Astrocyte of the spinal cord (primary cell): ENCODE measurements around the gene BRME1.
A peak's percentile ranks its signal among the peaks of the same experiment; 100 is the strongest.

Experiments
- DNase-seq: peaks from one replicate; pipeline ENCODE4 v3.0.0; 2011; ENCODE audit warnings: low read depth, low spot score
- H3K4me3 ChIP-seq: 2 replicates; pipeline ENCODE4 v1.5.1; 2011; ENCODE audit warnings: low read depth, mild to moderate bottlenecking, low read length, moderate library complexity
- in situ Hi-C: cut with HindIII; loops from 2 replicates; pipeline ENCODE4 v1.10.0; 2017; ENCODE audit warnings: low sequenced_read_pairs
- TF ChIP-seq, protein P1 (sequence below): IDR thresholded peaks from 2 replicates; pipeline ENCODE4 v1.5.1; 2012; ENCODE audit warnings: low read depth, mild to moderate bottlenecking, low read length, inconsistent platforms

BRME1 gene

DNA sequence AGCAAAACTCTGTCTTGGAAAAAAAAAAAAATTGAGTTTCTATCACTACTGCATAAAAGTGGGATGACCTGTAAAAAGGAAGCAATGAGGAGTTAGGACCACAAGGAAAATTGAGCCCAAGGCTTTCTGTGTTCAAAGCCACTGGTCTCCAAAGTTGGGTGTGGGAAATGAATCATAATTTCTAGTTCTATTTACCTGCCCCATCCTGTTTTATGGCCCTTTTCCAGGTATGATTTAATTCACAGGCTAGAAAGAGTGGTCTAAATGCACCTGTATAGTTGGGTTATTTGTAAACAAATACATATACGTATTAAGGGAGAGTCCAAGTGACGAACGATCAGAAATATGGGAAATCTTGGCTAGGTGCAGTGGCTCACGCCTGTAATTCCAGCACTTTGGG lies 40.5 kb upstream of the BRME1 start:
- TF ChIP-seq, protein P1, sequence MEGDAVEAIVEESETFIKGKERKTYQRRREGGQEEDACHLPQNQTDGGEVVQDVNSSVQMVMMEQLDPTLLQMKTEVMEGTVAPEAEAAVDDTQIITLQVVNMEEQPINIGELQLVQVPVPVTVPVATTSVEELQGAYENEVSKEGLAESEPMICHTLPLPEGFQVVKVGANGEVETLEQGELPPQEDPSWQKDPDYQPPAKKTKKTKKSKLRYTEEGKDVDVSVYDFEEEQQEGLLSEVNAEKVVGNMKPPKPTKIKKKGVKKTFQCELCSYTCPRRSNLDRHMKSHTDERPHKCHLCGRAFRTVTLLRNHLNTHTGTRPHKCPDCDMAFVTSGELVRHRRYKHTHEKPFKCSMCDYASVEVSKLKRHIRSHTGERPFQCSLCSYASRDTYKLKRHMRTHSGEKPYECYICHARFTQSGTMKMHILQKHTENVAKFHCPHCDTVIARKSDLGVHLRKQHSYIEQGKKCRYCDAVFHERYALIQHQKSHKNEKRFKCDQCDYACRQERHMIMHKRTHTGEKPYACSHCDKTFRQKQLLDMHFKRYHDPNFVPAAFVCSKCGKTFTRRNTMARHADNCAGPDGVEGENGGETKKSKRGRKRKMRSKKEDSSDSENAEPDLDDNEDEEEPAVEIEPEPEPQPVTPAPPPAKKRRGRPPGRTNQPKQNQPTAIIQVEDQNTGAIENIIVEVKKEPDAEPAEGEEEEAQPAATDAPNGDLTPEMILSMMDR, result no peak
- no peak for DNase-seq
- H3K4me3 ChIP-seq, result no peak overlapping the region
- in situ Hi-C loops, result no loop called here

DNA sequence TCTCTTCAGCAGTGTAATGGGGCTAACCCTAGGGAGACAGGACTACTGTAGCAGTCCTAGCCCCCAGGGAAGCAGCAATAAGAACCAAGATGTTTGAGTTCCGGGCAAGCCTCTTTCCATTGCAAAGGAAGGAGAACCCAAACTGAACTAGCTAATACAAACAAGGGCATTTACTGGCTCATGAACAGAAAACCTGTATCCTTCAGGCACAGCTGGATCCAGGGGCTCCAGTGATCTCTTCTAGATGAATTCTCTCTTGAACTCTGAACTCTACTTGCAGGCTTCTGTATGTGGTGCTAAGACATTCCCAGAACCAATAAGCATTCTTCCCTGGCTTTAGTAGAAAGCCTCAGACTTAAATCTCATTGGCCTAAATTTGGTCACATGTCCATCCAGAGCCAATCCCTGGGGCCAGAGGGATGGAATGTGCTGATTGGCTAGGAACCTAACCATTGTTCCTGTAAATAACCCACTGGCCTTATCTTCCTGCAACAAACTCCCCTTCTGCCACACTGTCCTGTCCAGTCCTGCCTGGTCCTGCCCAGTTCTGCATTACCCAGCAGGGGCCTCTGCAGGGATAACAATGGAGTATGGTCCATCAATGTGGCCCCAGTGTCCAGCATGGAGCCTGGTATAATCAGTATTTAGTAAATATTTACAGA lies 36.2 kb upstream of the BRME1 start:
- H3K4me3 ChIP-seq, result no peak overlapping the region
- DNase-seq, result no peak
- TF ChIP-seq, protein P1, result no peak
- in situ Hi-C loops, result no loop called here

DNA sequence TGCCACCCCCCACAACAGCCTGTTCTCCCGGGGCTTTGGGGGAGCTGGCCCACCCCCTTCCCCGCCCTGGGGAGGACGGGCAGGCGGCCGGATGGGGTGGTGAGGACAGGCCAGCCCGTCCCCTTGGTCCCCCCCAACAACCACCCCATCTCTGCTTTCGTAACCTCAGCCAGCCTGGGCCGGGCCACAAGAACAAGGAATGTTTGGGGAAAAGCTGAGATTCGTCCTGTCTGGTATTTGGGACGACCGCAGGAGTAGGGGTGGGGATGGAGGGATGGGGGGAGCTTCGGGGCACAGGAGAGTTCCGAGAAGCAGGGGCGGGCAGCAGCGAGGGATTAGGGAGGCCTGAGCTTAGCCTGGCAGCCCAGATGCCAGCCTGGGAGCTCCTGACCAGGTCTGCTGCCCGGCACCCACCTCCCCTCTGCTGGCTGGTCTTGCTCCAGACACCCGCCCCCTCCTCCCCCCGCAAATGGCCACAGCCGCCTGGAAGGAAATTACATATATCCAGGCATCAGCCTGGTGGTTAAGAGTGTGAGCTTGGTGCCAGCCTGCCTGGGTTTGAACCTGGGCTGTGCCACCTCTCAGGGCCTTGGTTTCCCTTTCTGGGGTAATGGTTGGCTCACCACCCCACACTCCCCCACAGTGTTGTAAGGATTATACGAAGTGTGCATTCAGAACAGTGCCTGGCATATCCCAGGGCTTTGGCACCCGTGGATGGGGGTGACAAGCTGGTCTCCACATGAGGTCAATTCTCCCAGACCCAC lies 32.6 kb upstream of the BRME1 start, which contains the start of gene PODNL1:
PODNL1 (minus strand) TSS at position 117 of the 764 bp plus-strand sequence. CDS start 236 bp downstream, outside the sequence.
- TF ChIP-seq, protein P1, result no peak
- DNase-seq, result peak; percentile 70
- in situ Hi-C loops, result no loop called here
- peak within 1 kb of the TSS; percentile 45 for H3K4me3 ChIP-seq

DNA sequence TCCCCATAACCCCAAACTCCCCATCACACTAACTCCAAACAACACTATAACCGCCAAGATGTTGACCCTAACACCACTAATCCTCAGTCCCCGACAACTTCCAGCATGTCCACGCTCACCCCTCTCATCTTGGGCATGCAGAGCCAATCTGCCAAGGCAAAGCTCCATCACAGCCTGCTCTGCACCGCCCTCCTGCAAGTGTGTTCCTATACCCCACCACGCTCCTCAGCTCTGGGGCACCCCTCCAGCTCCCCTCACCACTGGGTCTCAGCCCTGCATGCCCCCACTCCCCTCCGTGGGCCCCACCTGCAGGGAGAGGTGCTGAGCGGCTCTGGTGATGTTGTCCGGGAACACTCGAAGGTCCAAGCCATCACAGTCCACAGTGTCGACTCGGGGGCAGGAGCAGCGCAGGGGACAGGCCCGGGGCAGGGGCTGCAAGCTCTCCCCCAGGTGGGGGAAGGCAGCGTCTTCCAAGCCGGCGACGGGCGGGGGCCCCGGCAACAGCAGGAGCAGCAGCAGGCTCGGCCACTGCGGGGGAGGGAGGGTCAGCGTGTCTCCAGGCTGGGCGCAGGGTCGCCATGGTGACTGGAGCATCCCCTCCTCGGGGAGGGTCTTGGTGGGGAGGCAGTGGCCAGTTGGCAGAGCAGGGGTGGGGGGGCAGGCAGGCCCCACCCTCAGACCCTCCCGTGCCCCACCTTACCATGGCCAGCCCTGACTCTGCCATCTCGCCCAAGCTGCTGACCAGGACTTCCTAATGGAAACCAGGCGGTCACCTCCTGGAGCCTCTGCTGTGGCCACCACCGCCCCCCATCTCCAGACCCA lies 31.8 kb upstream of the BRME1 start:
- DNase-seq, result no peak
- TF ChIP-seq, protein P1, result no peak
- in situ Hi-C loops, result no loop called here
- H3K4me3 ChIP-seq, result peak overlapping the region; percentile 45

DNA sequence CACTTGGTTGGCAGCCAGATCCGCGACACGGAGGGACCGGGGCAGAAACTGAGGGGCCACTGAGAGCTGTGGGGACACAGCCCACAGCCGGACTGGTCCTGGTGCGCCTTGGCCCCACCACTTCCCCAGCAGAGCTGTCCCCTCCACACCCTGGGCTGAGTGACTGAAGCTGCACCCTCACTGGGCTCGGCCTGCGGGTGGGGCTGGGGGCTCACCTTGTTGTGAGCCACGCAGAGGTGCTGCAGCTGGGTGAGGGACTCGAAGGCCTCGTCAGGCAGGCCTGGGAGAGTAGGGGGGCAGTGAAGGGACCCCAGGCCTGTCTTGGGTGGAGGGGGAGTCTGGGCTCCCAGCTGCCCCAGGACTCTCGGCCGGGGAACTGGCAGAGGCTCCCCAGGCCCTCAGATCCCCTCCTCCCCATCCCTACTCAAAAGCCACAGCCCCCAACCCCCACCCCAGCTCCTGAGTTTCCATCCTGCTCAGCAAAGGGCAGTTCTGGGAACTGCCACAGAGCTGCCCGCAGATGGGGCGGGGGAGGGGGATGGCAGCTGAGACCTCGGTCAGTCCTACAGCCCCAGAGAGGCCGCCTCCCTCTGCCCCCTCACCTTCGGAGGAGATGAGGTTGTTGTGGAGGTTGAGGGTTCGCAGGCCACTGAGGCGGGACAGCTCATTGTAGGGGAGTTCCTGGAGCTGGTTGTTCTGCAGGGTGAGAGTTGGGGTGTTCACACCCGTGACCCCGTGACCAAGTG lies 30.0 kb upstream of the BRME1 start:
- peak; percentile 13 for DNase-seq
- TF ChIP-seq, protein P1, result no peak
- no peak overlapping the region for H3K4me3 ChIP-seq
- in situ Hi-C loops, result no loop called here

DNA sequence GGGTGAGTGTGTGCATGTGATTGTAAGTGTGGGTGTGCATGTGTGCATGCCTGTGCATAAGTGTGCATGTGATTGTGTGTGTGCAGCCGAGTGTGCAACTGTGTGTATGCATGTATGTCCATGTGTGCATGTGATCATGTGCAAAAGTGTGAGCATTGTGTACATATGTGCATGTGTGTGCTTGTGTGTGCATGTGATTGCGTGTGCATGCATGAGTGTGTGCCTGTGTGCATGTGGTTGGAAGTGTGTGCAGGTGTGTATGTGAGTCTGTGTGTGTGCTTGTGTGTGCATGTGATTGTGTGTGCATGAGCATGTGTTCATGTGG lies 28.8 kb upstream of the BRME1 start:
- H3K4me3 ChIP-seq, result no peak overlapping the region
- TF ChIP-seq, protein P1, result no peak
- no peak for DNase-seq
- in situ Hi-C loops, result no loop called here
